GM12891 (cell line): ENCODE results near the gene AIMP1.

Experiments
- POLR2A ChIP-seq: IDR thresholded peaks from 2 replicates; pipeline ENCODE4 v1.6.1; 2011; ENCODE audit warnings: low read depth, low read length, control low read depth
- POLR2AphosphoS5 ChIP-seq: IDR thresholded peaks from 2 replicates; pipeline ENCODE4 v1.6.1; 2011; ENCODE audit warnings: low read depth, low read length, control low read depth
- SPI1 ChIP-seq: IDR thresholded peaks from 2 replicates; pipeline ENCODE4 v1.6.1; 2011; ENCODE audit warnings: low read depth, low read length, control low read depth
- TAF1 ChIP-seq: IDR thresholded peaks from 2 replicates; pipeline ENCODE4 v1.6.1; 2011; ENCODE audit warnings: low read depth, low read length, control low read depth

- TF ChIP-seq SPI1 = no peak
- no peak for TF ChIP-seq POLR2AphosphoS5
- no peak for TF ChIP-seq POLR2A
- TF ChIP-seq TAF1 = no peak
Measured at GRCh38 chr4:106299977-106300376, 16.4 kb upstream of the AIMP1 start.
